ENCODE measurements around the gene DDX10.

The DDX10 gene

DNA sequence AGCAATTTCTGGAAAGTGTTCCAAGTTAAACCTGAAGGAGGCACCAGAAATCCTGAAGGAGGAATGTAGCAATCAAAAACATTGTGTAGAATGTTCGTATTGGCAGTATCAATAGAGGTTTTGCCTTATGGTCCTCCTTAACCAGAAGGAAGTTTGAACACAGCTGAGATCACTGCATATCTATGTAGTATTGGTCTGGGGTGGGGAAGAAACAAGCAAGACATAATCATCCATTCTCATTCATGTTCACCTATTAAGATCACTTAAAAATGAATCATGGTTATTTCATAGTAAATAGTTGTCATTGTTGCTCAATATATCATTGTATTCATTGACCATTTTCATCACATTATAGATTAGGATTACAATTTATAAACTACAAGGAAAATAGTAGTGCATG is 160.5 kb downstream of the DDX10 start:
- WGBS (ENCODE audit: extremely low coverage, insufficient coverage, low lambda C conversion rate) = no CpG with 5 or more reads among the region's 1 CpG
- Histone ChIP-seq H3K36me3 (ENCODE audit: control insufficient read depth, insufficient read depth, low read length) (no peaks in the 10 kb centered on the region), H2AK5ac (ENCODE audit: low read length) (no peak overlapping the region), H4K8ac (ENCODE audit: low read depth, low read length) (no peak overlapping the region), H3K18ac (ENCODE audit: low read length) (no peak overlapping the region), H2BK120ac (ENCODE audit: low read depth, low read length) (no peak overlapping the region), H4K5ac (ENCODE audit: low read length) (no peak overlapping the region), H2BK5ac (ENCODE audit: low read length) (no peak overlapping the region), H3K4me3 (ENCODE audit: low read length) (no peak overlapping the region), H3K27ac (ENCODE audit: low read depth, low read length) (no peak overlapping the region), H2BK15ac (replicated peaks; ENCODE audit: low read depth) (no peak overlapping the region), H3K23ac (ENCODE audit: low read length) (no peak overlapping the region), H3K9ac (ENCODE audit: low read length) (no peak overlapping the region), H3K4me1 (ENCODE audit: control insufficient read depth, low read depth, low read length) (no peaks in the 10 kb centered on the region), H3K56ac (ENCODE audit: low read length) (no peak overlapping the region), H3K79me1 (ENCODE audit: low read length) (no peaks in the 10 kb centered on the region), H3K4me2 (ENCODE audit: low read length) (no peak overlapping the region), H3K27me3 (ENCODE audit: insufficient read depth, low read length, poor library complexity) (no peaks in the 10 kb centered on the region), H3K79me2 (ENCODE audit: control insufficient read depth, insufficient read depth, low read length) (no peaks in the 10 kb centered on the region), H3K4ac (ENCODE audit: low read depth, low read length) (no peak overlapping the region)
- no peak for DNase-seq

DNA sequence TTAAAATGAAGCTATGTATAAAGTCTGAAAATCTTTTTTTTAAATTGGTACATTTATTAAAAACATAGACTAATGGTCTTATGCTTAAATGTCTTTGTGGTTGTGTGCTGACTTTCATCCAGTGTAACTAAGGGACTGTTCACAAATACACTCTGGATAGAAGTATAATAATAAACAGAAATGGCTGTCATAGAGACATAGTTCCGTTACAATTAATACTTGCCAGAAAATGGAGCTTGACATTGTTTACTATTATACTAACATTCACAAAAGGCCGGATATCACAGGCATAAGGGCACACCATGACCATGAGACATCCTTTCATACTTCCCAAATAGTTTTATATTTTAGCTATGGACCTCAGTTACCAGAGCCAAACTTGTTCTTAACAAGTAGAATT is 161.3 kb downstream of the DDX10 start:
- H2BK15ac ChIP-seq (replicated peaks; ENCODE audit: low read depth) = no peak overlapping the region
- H3K9ac ChIP-seq (ENCODE audit: low read length) = no peak overlapping the region
- H2AK5ac ChIP-seq (ENCODE audit: low read length) = no peak overlapping the region
- H2BK5ac ChIP-seq (ENCODE audit: low read length) = no peak overlapping the region
- no peaks in the 10 kb centered on the region for H3K79me2 ChIP-seq (ENCODE audit: control insufficient read depth, insufficient read depth, low read length)
- H2BK120ac ChIP-seq (ENCODE audit: low read depth, low read length) = no peak overlapping the region
- no peak overlapping the region for H3K4ac ChIP-seq (ENCODE audit: low read depth, low read length)
- H3K4me2 ChIP-seq (ENCODE audit: low read length) = no peak overlapping the region
- H3K79me1 ChIP-seq (ENCODE audit: low read length) = no peaks in the 10 kb centered on the region
- H3K27ac ChIP-seq (ENCODE audit: low read depth, low read length) = no peak overlapping the region
- H3K4me3 ChIP-seq (ENCODE audit: low read length) = no peak overlapping the region
- no peak overlapping the region for H4K5ac ChIP-seq (ENCODE audit: low read length)
- H3K23ac ChIP-seq (ENCODE audit: low read length) = no peak overlapping the region
- no peaks in the 10 kb centered on the region for H3K27me3 ChIP-seq (ENCODE audit: insufficient read depth, low read length, poor library complexity)
- DNase-seq = no peak
- no peaks in the 10 kb centered on the region for H3K4me1 ChIP-seq (ENCODE audit: control insufficient read depth, low read depth, low read length)
- no CpG with 5 or more reads among the region's 2 CpGs for WGBS (ENCODE audit: extremely low coverage, insufficient coverage, low lambda C conversion rate)
- H3K18ac ChIP-seq (ENCODE audit: low read length) = no peak overlapping the region
- H4K8ac ChIP-seq (ENCODE audit: low read depth, low read length) = no peak overlapping the region
- H3K56ac ChIP-seq (ENCODE audit: low read length) = no peak overlapping the region
- H3K36me3 ChIP-seq (ENCODE audit: control insufficient read depth, insufficient read depth, low read length) = no peaks in the 10 kb centered on the region

DNA sequence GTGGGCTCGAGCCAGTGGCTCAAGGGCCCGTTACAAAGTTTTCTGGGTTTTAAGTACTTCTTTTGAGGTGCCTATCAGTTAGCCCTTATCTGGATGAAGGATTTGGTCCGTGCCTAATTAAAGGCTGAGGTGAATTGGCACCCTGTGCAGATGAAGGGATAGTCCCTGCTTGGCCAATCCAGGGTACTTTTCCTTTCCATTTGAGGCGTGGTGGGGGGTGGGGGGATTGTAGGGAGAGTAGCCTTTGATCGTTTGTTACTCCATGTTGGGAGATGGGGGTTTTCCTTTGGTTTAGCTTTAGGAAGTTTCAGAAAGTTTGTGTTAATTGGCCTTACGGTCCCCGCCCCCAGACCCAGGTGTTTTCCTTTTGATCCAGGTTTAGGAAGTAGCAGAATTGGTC is 170.8 kb downstream of the DDX10 start:
- no peak overlapping the region for H3K4me3 ChIP-seq (ENCODE audit: low read length)
- H3K27ac ChIP-seq (ENCODE audit: low read depth, low read length) = no peak overlapping the region
- H3K36me3 ChIP-seq (ENCODE audit: control insufficient read depth, insufficient read depth, low read length) = peaks cover 1% of the 10 kb centered on the region
- no peak overlapping the region for H3K9ac ChIP-seq (ENCODE audit: low read length)
- no peak overlapping the region for H2AK5ac ChIP-seq (ENCODE audit: low read length)
- no peak overlapping the region for H4K5ac ChIP-seq (ENCODE audit: low read length)
- peak; percentile 54 for DNase-seq
- H3K79me1 ChIP-seq (ENCODE audit: low read length) = no peaks in the 10 kb centered on the region
- H2BK15ac ChIP-seq (replicated peaks; ENCODE audit: low read depth) = no peak overlapping the region
- no peak overlapping the region for H3K4ac ChIP-seq (ENCODE audit: low read depth, low read length)
- H2BK120ac ChIP-seq (ENCODE audit: low read depth, low read length) = no peak overlapping the region
- no CpG with 5 or more reads among the region's 7 CpGs for WGBS (ENCODE audit: extremely low coverage, insufficient coverage, low lambda C conversion rate)
- no peaks in the 10 kb centered on the region for H3K79me2 ChIP-seq (ENCODE audit: control insufficient read depth, insufficient read depth, low read length)
- no peak overlapping the region for H2BK5ac ChIP-seq (ENCODE audit: low read length)
- H3K18ac ChIP-seq (ENCODE audit: low read length) = peak overlapping the region; percentile 55
- H3K23ac ChIP-seq (ENCODE audit: low read length) = no peak overlapping the region
- H3K27me3 ChIP-seq (ENCODE audit: insufficient read depth, low read length, poor library complexity) = no peaks in the 10 kb centered on the region
- H3K56ac ChIP-seq (ENCODE audit: low read length) = no peak overlapping the region
- no peak overlapping the region for H3K4me2 ChIP-seq (ENCODE audit: low read length)
- peaks cover 8% of the 10 kb centered on the region for H3K4me1 ChIP-seq (ENCODE audit: control insufficient read depth, low read depth, low read length)
- no peak overlapping the region for H4K8ac ChIP-seq (ENCODE audit: low read depth, low read length)

DNA sequence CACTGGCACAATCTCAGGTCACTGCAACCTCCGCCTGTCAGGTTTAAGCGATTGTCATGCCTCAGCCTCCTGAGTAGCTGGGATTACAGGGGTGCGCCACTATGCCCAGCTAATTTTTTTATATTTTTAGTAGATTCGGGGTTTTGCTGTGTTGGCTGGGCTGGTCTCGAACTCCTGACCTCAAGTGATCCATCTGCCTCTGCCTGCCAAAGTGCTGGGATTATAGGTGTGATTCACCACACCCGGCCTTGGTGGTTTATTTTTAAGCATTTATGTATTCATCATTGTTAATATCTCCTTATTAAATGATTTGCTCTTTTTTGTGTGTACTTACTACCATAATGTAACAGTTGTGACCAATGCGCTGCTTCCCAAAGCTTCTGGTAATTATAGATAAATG is 171.7 kb downstream of the DDX10 start:
- no peak overlapping the region for H3K4me3 ChIP-seq (ENCODE audit: low read length)
- no peak overlapping the region for H2AK5ac ChIP-seq (ENCODE audit: low read length)
- H4K5ac ChIP-seq (ENCODE audit: low read length) = no peak overlapping the region
- no peak overlapping the region for H3K4ac ChIP-seq (ENCODE audit: low read depth, low read length)
- H3K18ac ChIP-seq (ENCODE audit: low read length) = no peak overlapping the region
- H3K36me3 ChIP-seq (ENCODE audit: control insufficient read depth, insufficient read depth, low read length) = peaks cover 1% of the 10 kb centered on the region
- no peak overlapping the region for H3K9ac ChIP-seq (ENCODE audit: low read length)
- H3K27me3 ChIP-seq (ENCODE audit: insufficient read depth, low read length, poor library complexity) = no peaks in the 10 kb centered on the region
- DNase-seq = no peak
- no peak overlapping the region for H3K23ac ChIP-seq (ENCODE audit: low read length)
- H3K56ac ChIP-seq (ENCODE audit: low read length) = no peak overlapping the region
- no peak overlapping the region for H2BK15ac ChIP-seq (replicated peaks; ENCODE audit: low read depth)
- no peak overlapping the region for H3K27ac ChIP-seq (ENCODE audit: low read depth, low read length)
- H3K79me2 ChIP-seq (ENCODE audit: control insufficient read depth, insufficient read depth, low read length) = no peaks in the 10 kb centered on the region
- H3K4me2 ChIP-seq (ENCODE audit: low read length) = no peak overlapping the region
- H2BK120ac ChIP-seq (ENCODE audit: low read depth, low read length) = no peak overlapping the region
- no peak overlapping the region for H4K8ac ChIP-seq (ENCODE audit: low read depth, low read length)
- WGBS (ENCODE audit: extremely low coverage, insufficient coverage, low lambda C conversion rate) = no CpG with 5 or more reads among the region's 7 CpGs
- no peak overlapping the region for H2BK5ac ChIP-seq (ENCODE audit: low read length)
- peaks cover 8% of the 10 kb centered on the region for H3K4me1 ChIP-seq (ENCODE audit: control insufficient read depth, low read depth, low read length)
- no peaks in the 10 kb centered on the region for H3K79me1 ChIP-seq (ENCODE audit: low read length)

DNA sequence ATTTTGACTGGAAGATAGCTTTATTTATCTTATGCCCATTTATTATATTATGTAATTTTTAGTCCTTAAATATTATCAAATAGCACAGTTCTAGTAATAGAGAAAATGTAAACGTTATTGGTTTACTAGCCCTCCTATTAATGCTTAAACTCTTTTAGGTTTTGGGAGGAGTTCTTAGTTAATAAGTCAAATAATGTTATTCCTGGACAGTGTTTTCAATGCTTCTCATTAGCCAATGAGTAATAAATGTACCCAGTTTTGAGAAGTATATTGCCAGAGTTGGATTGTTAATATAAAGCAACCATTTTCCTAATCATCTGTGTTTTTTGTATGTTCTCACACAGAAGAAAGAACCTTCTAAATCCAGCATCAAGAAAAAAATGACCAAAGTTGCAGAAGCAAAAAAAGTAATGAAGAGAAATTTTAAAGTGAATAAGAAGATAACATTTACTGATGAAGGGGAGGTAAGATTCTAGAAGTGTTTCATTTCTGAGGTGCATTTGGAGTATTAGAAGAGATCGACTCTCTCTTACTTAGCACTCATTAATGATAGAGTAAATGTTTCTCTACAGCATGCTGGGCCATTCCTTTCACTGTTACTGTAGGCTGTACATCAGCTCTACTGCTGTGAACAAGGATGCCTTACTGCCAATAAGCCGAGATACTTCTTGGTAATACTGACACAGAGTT is 173.4 kb downstream of the DDX10 start:
- no peak overlapping the region for H3K4me3 ChIP-seq (ENCODE audit: low read length)

DNA sequence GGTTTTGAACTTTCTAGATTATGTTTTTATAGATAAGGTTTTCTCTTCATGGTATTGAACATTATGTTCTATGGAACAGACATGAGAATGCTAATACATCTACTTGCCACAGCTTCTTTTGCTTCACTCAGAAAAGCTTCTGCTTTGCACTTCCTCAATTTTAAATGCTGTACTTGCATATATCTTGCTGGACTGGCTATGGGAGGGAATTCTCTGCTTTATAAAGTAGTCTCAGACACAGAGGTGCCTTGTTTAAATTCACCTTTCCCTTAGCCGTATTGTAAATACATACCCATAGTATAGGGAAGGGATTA is 173.9 kb downstream of the DDX10 start:
- no peak for DNase-seq
- Histone ChIP-seq H3K4me1 (ENCODE audit: control insufficient read depth, low read depth, low read length) (peaks cover 8% of the 10 kb centered on the region), H4K5ac (ENCODE audit: low read length) (no peak overlapping the region), H2BK15ac (replicated peaks; ENCODE audit: low read depth) (no peak overlapping the region), H3K36me3 (ENCODE audit: control insufficient read depth, insufficient read depth, low read length) (peaks cover 1% of the 10 kb centered on the region), H2BK5ac (ENCODE audit: low read length) (no peak overlapping the region), H3K23ac (ENCODE audit: low read length) (no peak overlapping the region), H2BK120ac (ENCODE audit: low read depth, low read length) (no peak overlapping the region), H3K4ac (ENCODE audit: low read depth, low read length) (no peak overlapping the region), H4K8ac (ENCODE audit: low read depth, low read length) (no peak overlapping the region), H2AK5ac (ENCODE audit: low read length) (no peak overlapping the region), H3K27ac (ENCODE audit: low read depth, low read length) (no peak overlapping the region), H3K18ac (ENCODE audit: low read length) (no peak overlapping the region), H3K79me2 (ENCODE audit: control insufficient read depth, insufficient read depth, low read length) (no peaks in the 10 kb centered on the region), H3K9ac (ENCODE audit: low read length) (no peak overlapping the region), H3K79me1 (ENCODE audit: low read length) (no peaks in the 10 kb centered on the region), H3K56ac (ENCODE audit: low read length) (no peak overlapping the region), H3K4me2 (ENCODE audit: low read length) (no peak overlapping the region), H3K27me3 (ENCODE audit: insufficient read depth, low read length, poor library complexity) (no peaks in the 10 kb centered on the region), H3K4me3 (ENCODE audit: low read length) (no peak overlapping the region)
- WGBS (ENCODE audit: extremely low coverage, insufficient coverage, low lambda C conversion rate) = no CpG with 5 or more reads among the region's 1 CpG

More for the DNA sequence above, 173.4 kb downstream of the DDX10 start:
- no peak overlapping the region for H2BK15ac ChIP-seq (replicated peaks; ENCODE audit: low read depth)
- H3K4ac ChIP-seq (ENCODE audit: low read depth, low read length) = no peak overlapping the region
- no peak overlapping the region for H3K27ac ChIP-seq (ENCODE audit: low read depth, low read length)
- H3K4me2 ChIP-seq (ENCODE audit: low read length) = no peak overlapping the region
- no peak overlapping the region for H4K8ac ChIP-seq (ENCODE audit: low read depth, low read length)
- H3K4me1 ChIP-seq (ENCODE audit: control insufficient read depth, low read depth, low read length) = peaks cover 8% of the 10 kb centered on the region
- no peaks in the 10 kb centered on the region for H3K79me1 ChIP-seq (ENCODE audit: low read length)
- no peaks in the 10 kb centered on the region for H3K79me2 ChIP-seq (ENCODE audit: control insufficient read depth, insufficient read depth, low read length)
- peaks cover 1% of the 10 kb centered on the region for H3K36me3 ChIP-seq (ENCODE audit: control insufficient read depth, insufficient read depth, low read length)
- no CpG with 5 or more reads among the region's 3 CpGs for WGBS (ENCODE audit: extremely low coverage, insufficient coverage, low lambda C conversion rate)
- H4K5ac ChIP-seq (ENCODE audit: low read length) = no peak overlapping the region
- no peak overlapping the region for H3K56ac ChIP-seq (ENCODE audit: low read length)
- DNase-seq = no peak
- H2BK120ac ChIP-seq (ENCODE audit: low read depth, low read length) = no peak overlapping the region
- no peak overlapping the region for H2AK5ac ChIP-seq (ENCODE audit: low read length)
- no peak overlapping the region for H2BK5ac ChIP-seq (ENCODE audit: low read length)
- no peak overlapping the region for H3K9ac ChIP-seq (ENCODE audit: low read length)
- H3K23ac ChIP-seq (ENCODE audit: low read length) = no peak overlapping the region
- no peak overlapping the region for H3K18ac ChIP-seq (ENCODE audit: low read length)
- no peaks in the 10 kb centered on the region for H3K27me3 ChIP-seq (ENCODE audit: insufficient read depth, low read length, poor library complexity)

All from mesendoderm (in vitro differentiated cells).